Caco-2 (cell line): ENCODE data around the gene GPHA2. TPM values are rescaled to one million over a fixed set of nuclear protein-coding genes. Genes with fewer than 3 reads are reported as not detected.

ENCODE experiments used
- BruUV-seq: library from RNA; stranded (reverse); fragments of 400-500 nt; replicated peaks from 2 replicates; lab custom pipeline; 2021; lab: Mats Ljungman, UMichigan
- CTCF ChIA-PET: fragments of 300-600 bp; sonication (Branson Sonifier 250); formaldehyde crosslinking; loops from one replicate; lab custom pipeline; 2022; ENCODE audit warnings: antibody characterized with exemption; lab: Charles Lee
- POLR2A ChIA-PET: fragments of 300-600 bp; sonication (Branson Sonifier 250); formaldehyde crosslinking; loops from one replicate; lab custom pipeline; 2022; ENCODE audit warnings: antibody characterized with exemption; lab: Charles Lee
- DNase-seq, 2 experiments: peaks; one replicate each; pipeline versions ENCODE4 v3.0.0 to v3.0.0-alpha.2; 2020 to 2022
- H3K27me3 ChIP-seq: replicated peaks from 2 replicates; pipeline ENCODE4 v1.6.0; 2011; ENCODE audit warnings: low read length; ENCODE audit not compliant: control insufficient read depth, insufficient read depth
- H3K36me3 ChIP-seq: 2 replicates; pipeline ENCODE4 v1.5.1; 2011; ENCODE audit warnings: low read length; ENCODE audit not compliant: control insufficient read depth, insufficient read depth
- H3K4me1 ChIP-seq: fragments of 250-450 bp; sonication (Bioruptor Pico); 2 replicates; pipeline ENCODE4 v1.5.1; 2020; ENCODE audit warnings: mild to moderate bottlenecking
- H3K4me3 ChIP-seq: 2 replicates; pipeline ENCODE4 v1.5.1; 2011; ENCODE audit warnings: low read depth, mild to moderate bottlenecking, control low read depth, low read length
- H3K9me3 ChIP-seq: fragments of 250-450 bp; sonication (Bioruptor Pico); 2 replicates; pipeline ENCODE4 v1.5.1; 2020; ENCODE audit warnings: mild to moderate bottlenecking, moderate library complexity
- H3K27ac Mint-ChIP-seq: one replicate; pipeline ENCODE4 v1.8.0; 2022; ENCODE audit warnings: mixed read lengths; ENCODE audit not compliant: unreplicated experiment
- H3K27me3 Mint-ChIP-seq: one replicate; pipeline ENCODE4 v1.8.0; 2022; ENCODE audit warnings: mixed read lengths; ENCODE audit not compliant: insufficient read depth, unreplicated experiment
- H3K36me3 Mint-ChIP-seq: one replicate; pipeline ENCODE4 v1.8.0; 2022; ENCODE audit warnings: mild to moderate bottlenecking, mixed read lengths; ENCODE audit not compliant: insufficient read depth, unreplicated experiment
- H3K4me1 Mint-ChIP-seq: one replicate; pipeline ENCODE4 v1.8.0; 2022; ENCODE audit warnings: low read depth, mixed read lengths; ENCODE audit not compliant: unreplicated experiment
- H3K4me3 Mint-ChIP-seq: one replicate; pipeline ENCODE4 v1.8.0; 2022; ENCODE audit warnings: mild to moderate bottlenecking, moderate library complexity, mixed read lengths; ENCODE audit not compliant: unreplicated experiment
- H3K9me3 Mint-ChIP-seq: one replicate; pipeline ENCODE4 v1.8.0; 2022; ENCODE audit warnings: mixed read lengths; ENCODE audit not compliant: unreplicated experiment
- CTCF ChIP-seq, 2 experiments: fragments of 200-600 bp in 1 of 2; IDR thresholded peaks; 1 replicate in 1 of 2; 2 replicates in 1 of 2; pipeline versions ENCODE4 v1.5.1 to v1.8.0; 2011 to 2022; ENCODE audit warnings: antibody characterized with exemption in 1 of 2, control low read depth in 1 of 2, inconsistent platforms in 1 of 2, low read depth in 1 of 2, low read length in 1 of 2, mild to moderate bottlenecking in 1 of 2, moderate library complexity in 1 of 2; ENCODE audit not compliant: insufficient read depth in 1 of 2, severe bottlenecking in 1 of 2, unreplicated experiment in 1 of 2
- intact Hi-C: fragments of 100-400 bp; cut with micrococcal nuclease; formaldehyde crosslinking; loops from one replicate; pipeline ENCODE4 v1.10.0; 2022; ENCODE audit not compliant: unreplicated experiment
- total RNA-seq: library from RNA; stranded (reverse); gene quantifications from 2 replicates; pipeline ENCODE4 v1.2.3, GENCODE V29; 2022

Gene GPHA2
- total RNA-seq, 1 experiment from 2014 or later, result not detected

- H3K4me1 ChIP-seq, result peaks cover 6% of the 10 kb centered on the region
Measured at GRCh38 chr11:64929625-64930024, 6.1 kb downstream of the GPHA2 start.

GRCh38 chr11:64928957-64929356, 6.7 kb downstream of the GPHA2 start:
- no peak for DNase-seq
- no peaks in the 10 kb centered on the region for H3K27me3 ChIP-seq
- no peak overlapping the region for H3K4me3 ChIP-seq
- intact Hi-C loops, result no loop called here
- no peak for TF ChIP-seq CTCF (IDR thresholded peaks at IDR 0.05; ENCODE audit: insufficient read depth in 1 of 2, low read depth in 1 of 2, low read length in 1 of 2, severe bottlenecking in 1 of 2, unreplicated experiment in 1 of 2)
- Mint-ChIP-seq H3K27me3 (no peaks in the 10 kb centered on the region), H3K27ac (no peak overlapping the region), H3K9me3 (no peaks in the 10 kb centered on the region), H3K4me1 (peaks cover 6% of the 10 kb centered on the region), H3K36me3 (peaks cover 17% of the 10 kb centered on the region), H3K4me3 (no peak overlapping the region)
- no TSS peak for BruUV-seq
- ChIA-PET CTCF (no interaction called here), POLR2A (no interaction called here)
- no peaks in the 10 kb centered on the region for H3K4me1 ChIP-seq
- no peaks in the 10 kb centered on the region for H3K9me3 ChIP-seq
- H3K36me3 ChIP-seq, result no peaks in the 10 kb centered on the region

More at GRCh38 chr11:64929625-64930024, 6.1 kb downstream of the GPHA2 start:
- CTCF ChIA-PET, result interaction anchor here (0.6 kb wide), 2 partner anchors 16 to 60 kb away, joined by 4 to 9 read pairs; no protein-coding TSS in a partner anchor
- Histone ChIP-seq H3K9me3 (no peaks in the 10 kb centered on the region), H3K27me3 (no peaks in the 10 kb centered on the region), H3K36me3 (no peaks in the 10 kb centered on the region), H3K4me3 (no peak overlapping the region)
- POLR2A ChIA-PET, result no interaction called here
- Mint-ChIP-seq H3K4me1 (peaks cover 7% of the 10 kb centered on the region), H3K27me3 (no peaks in the 10 kb centered on the region), H3K4me3 (no peak overlapping the region), H3K9me3 (no peaks in the 10 kb centered on the region), H3K27ac (no peak overlapping the region), H3K36me3 (peaks cover 11% of the 10 kb centered on the region)
- BruUV-seq, result no TSS peak
- DNase-seq, result no peak
- intact Hi-C loops, result no loop called here
- no peak for TF ChIP-seq CTCF (IDR thresholded peaks at IDR 0.05; ENCODE audit: insufficient read depth in 1 of 2, low read depth in 1 of 2, low read length in 1 of 2, severe bottlenecking in 1 of 2, unreplicated experiment in 1 of 2)

- Histone ChIP-seq H3K36me3 (no peaks in the 10 kb centered on the region), H3K4me3 (no peak overlapping the region), H3K9me3 (no peaks in the 10 kb centered on the region), H3K27me3 (no peaks in the 10 kb centered on the region), H3K4me1 (peaks cover 4% of the 10 kb centered on the region; the same call in 1 of the 2 replicates)
- Mint-ChIP-seq H3K27me3 (no peaks in the 10 kb centered on the region), H3K4me3 (no peak overlapping the region), H3K36me3 (peaks cover 17% of the 10 kb centered on the region), H3K27ac (no peak overlapping the region), H3K9me3 (no peaks in the 10 kb centered on the region), H3K4me1 (peaks cover 6% of the 10 kb centered on the region)
- intact Hi-C loops, result no loop called here
- ChIA-PET POLR2A (no interaction called here), CTCF (no interaction called here)
- no peak for TF ChIP-seq CTCF (IDR thresholded peaks at IDR 0.05; ENCODE audit: insufficient read depth in 1 of 2, low read depth in 1 of 2, low read length in 1 of 2, severe bottlenecking in 1 of 2, unreplicated experiment in 1 of 2)
- no TSS peak for BruUV-seq
- DNase-seq, result no peak
Measured at GRCh38 chr11:64926689-64927088, 9.0 kb downstream of the GPHA2 start.
